Right atrium auricular region (tissue), 2 donors: ENCODE results near the gene ULK3. TPM values are rescaled to one million over a fixed set of nuclear protein-coding genes. Genes with fewer than 3 reads are reported as not detected.

ENCODE experiments used
- DNase-seq: peaks from one replicate; pipeline ENCODE4 v3.0.0-alpha.2; 2019; ENCODE audit warnings: low spot score
- H3K27ac ChIP-seq, 2 donors: fragments of 200-600 bp; sonication (generic); 1 replicate in 1 of 2; 2 replicates in 1 of 2; pipeline ENCODE4 v1.5.1; 2016 to 2019
- H3K27me3 ChIP-seq, 2 donors: fragments of 200-600 bp; sonication (generic); one replicate each; pipeline versions ENCODE4 v1.5.1 to v1.6.0; 2017 to 2019
- H3K36me3 ChIP-seq: fragments of 200-600 bp; sonication (generic); one replicate; pipeline ENCODE4 v1.5.1; 2016
- H3K4me1 ChIP-seq, 2 donors: fragments of 200-600 bp; sonication (generic); one replicate each; pipeline versions ENCODE4 v1.5.1 to v1.6.0; 2017 to 2019
- H3K4me3 ChIP-seq, 2 donors: fragments of 200-600 bp; sonication (generic); 1 replicate in 1 of 2; 2 replicates in 1 of 2; pipeline ENCODE4 v1.5.1; 2017 to 2019; ENCODE audit warnings: mild to moderate bottlenecking in 1 of 2, moderate library complexity in 1 of 2
- H3K9me3 ChIP-seq, 2 donors: fragments of 200-600 bp; sonication (generic); one replicate each; pipeline ENCODE4 v1.5.1; 2019
- CTCF ChIP-seq, 2 donors: fragments of 200-600 bp; sonication (generic); IDR thresholded peaks; one replicate each; pipeline ENCODE4 v1.5.1; 2019; ENCODE audit warnings: antibody characterized with exemption in 2 of 2
- total RNA-seq, 2 donors: library from RNA; depleted of rRNA; stranded (reverse); fragments of >200 nt; gene quantifications; one replicate each; pipeline ENCODE4 v1.1.0, GENCODE V29; 2016

ULK3 gene
- total RNA-seq, 2 donors from 2014 or later = 38.1 to 42.9 TPM

GRCh38 chr15:74843445-74843828 is 481 bp upstream of the ULK3 start:
- Histone ChIP-seq H3K36me3 (peaks cover 39% of the 10 kb centered on the region), H3K27me3 (no peaks in the 10 kb centered on the region), H3K9me3 (no peaks in the 10 kb centered on the region), H3K4me1 (peaks cover 0 to 29% of the 10 kb centered on the region in 2 donors), H3K27ac (peak overlapping the region; percentile 92 to 93), H3K4me3 (peak overlapping the region; percentile 80 to 88)
- DNase-seq = no peak
- TF ChIP-seq CTCF (IDR thresholded peaks at IDR 0.05) = peak in 1 of 2 donors; percentile 34

- peak overlapping the region; percentile 92 to 93 for H3K27ac ChIP-seq
- H3K4me1 ChIP-seq = peaks cover 0 to 25% of the 10 kb centered on the region in 2 donors
- peaks cover 32% of the 10 kb centered on the region for H3K36me3 ChIP-seq
- no peaks in the 10 kb centered on the region for H3K9me3 ChIP-seq
- no peak for DNase-seq
- H3K27me3 ChIP-seq = no peaks in the 10 kb centered on the region
- no peak for TF ChIP-seq CTCF (IDR thresholded peaks at IDR 0.05)
- H3K4me3 ChIP-seq = peak overlapping the region; percentile 80 to 88
Observed at GRCh38 chr15:74841891-74842373, 1.0 kb downstream of the ULK3 start.

GRCh38 chr15:74840851-74841775 is 1.8 kb downstream of the ULK3 start:
- H3K27ac ChIP-seq = no peak overlapping the region
- peaks cover 0 to 25% of the 10 kb centered on the region in 2 donors for H3K4me1 ChIP-seq
- TF ChIP-seq CTCF (IDR thresholded peaks at IDR 0.05) = no peak
- H3K27me3 ChIP-seq = no peaks in the 10 kb centered on the region
- H3K4me3 ChIP-seq = no peak overlapping the region
- peaks cover 31% of the 10 kb centered on the region for H3K36me3 ChIP-seq
- no peaks in the 10 kb centered on the region for H3K9me3 ChIP-seq
- no peak for DNase-seq

- peaks cover 18% of the 10 kb centered on the region for H3K36me3 ChIP-seq
- H3K27me3 ChIP-seq = no peaks in the 10 kb centered on the region
- TF ChIP-seq CTCF (IDR thresholded peaks at IDR 0.05) = no peak
- peaks cover 0 to 25% of the 10 kb centered on the region in 2 donors for H3K4me1 ChIP-seq
- no peak for DNase-seq
- no peak overlapping the region for H3K27ac ChIP-seq
- H3K9me3 ChIP-seq = no peaks in the 10 kb centered on the region
- H3K4me3 ChIP-seq = no peak overlapping the region
Observed at GRCh38 chr15:74839526-74840395, 3.2 kb downstream of the ULK3 start.

GRCh38 chr15:74838746-74839525 is 4.0 kb downstream of the ULK3 start:
- Histone ChIP-seq H3K27ac (no peak overlapping the region), H3K9me3 (no peaks in the 10 kb centered on the region), H3K36me3 (peaks cover 14% of the 10 kb centered on the region), H3K4me1 (peaks cover 0 to 22% of the 10 kb centered on the region in 2 donors), H3K27me3 (no peaks in the 10 kb centered on the region), H3K4me3 (no peak overlapping the region)
- no peak for TF ChIP-seq CTCF (IDR thresholded peaks at IDR 0.05)
- DNase-seq = no peak
